Endothelial cell of umbilical vein (primary cell): ENCODE data around the gene PRR15L. TPM values are rescaled to one million over a fixed set of nuclear protein-coding genes. Genes with fewer than 3 reads are reported as not detected.

ENCODE experiments used
- BruUV-seq: library from RNA; stranded (reverse); fragments of 400-500 nt; replicated peaks from 2 replicates; lab custom pipeline; 2021; lab: Mats Ljungman, UMichigan
- CTCF ChIA-PET: fragments of 300-600, 350-600 bp; sonication (Branson Sonifier 250); formaldehyde crosslinking; loops from one replicate; lab custom pipeline; 2021; ENCODE audit warnings: antibody characterized with exemption, inconsistent platforms; lab: Charles Lee
- POLR2A ChIA-PET: fragments of 300-600, 350-600 bp; sonication (Branson Sonifier 250); formaldehyde crosslinking; loops from one replicate; lab custom pipeline; 2021; ENCODE audit warnings: antibody characterized with exemption, inconsistent platforms; lab: Charles Lee
- DNase-seq: peaks from one replicate; pipeline ENCODE4 v3.0.0-alpha.2; 2011; ENCODE audit warnings: low read depth, low spot score
- FAIRE-seq: peaks from 2 replicates; lab custom pipeline; 2011; peaks lifted over from hg19 to GRCh38; lab: Jason Lieb, UNC
- H2AFZ ChIP-seq: 2 replicates; pipeline ENCODE4 v1.6.0; 2012; ENCODE audit warnings: low read depth, low read length, control low read depth, inconsistent platforms
- H3K27ac ChIP-seq: 2 replicates; pipeline ENCODE4 v1.5.1; 2011; ENCODE audit warnings: low read depth, mild to moderate bottlenecking, control low read depth, low read length, moderate library complexity; ENCODE audit not compliant: insufficient read depth
- H3K27me3 ChIP-seq, 2 experiments: 2 replicates each; pipeline versions ENCODE4 v1.6.0 to v1.6.1; 2011; ENCODE audit warnings: low read length in 2 of 2, mixed read lengths in 1 of 2; ENCODE audit not compliant: control insufficient read depth in 2 of 2, insufficient read depth in 2 of 2
- H3K36me3 ChIP-seq, 2 experiments: 2 replicates in 1 of 2; 3 replicates in 1 of 2; pipeline ENCODE4 v1.5.1; 2011; ENCODE audit warnings: low read length in 2 of 2, mild to moderate bottlenecking in 1 of 2, moderate library complexity in 1 of 2; ENCODE audit not compliant: control insufficient read depth in 2 of 2, insufficient read depth in 2 of 2; ENCODE audit errors: extremely low read depth in 1 of 2
- H3K4me1 ChIP-seq: 3 replicates; pipeline ENCODE4 v1.5.1; 2011; ENCODE audit warnings: mild to moderate bottlenecking, low read length; ENCODE audit not compliant: control insufficient read depth, insufficient read depth; ENCODE audit errors: extremely low read depth
- H3K4me2 ChIP-seq: 2 replicates; pipeline ENCODE4 v1.6.1; 2011; ENCODE audit warnings: low read length, control low read depth, mixed read lengths; ENCODE audit not compliant: insufficient read depth
- H3K4me3 ChIP-seq, 3 experiments: fragments of 200-600 bp in 1 of 3; sonication (generic), shearing (Covaris generic) in 1 of 3; replicated peaks in 1 of 3; 2 replicates each; pipeline ENCODE4 v1.5.1; 2011 to 2016; ENCODE audit warnings: control low read depth in 3 of 3, low read length in 3 of 3, mild to moderate bottlenecking in 2 of 3, inconsistent platforms in 1 of 3, low read depth in 1 of 3, moderate library complexity in 1 of 3; ENCODE audit not compliant: insufficient read depth in 1 of 3
- H3K79me2 ChIP-seq: 2 replicates; pipeline ENCODE4 v1.6.0; 2012; ENCODE audit warnings: low read length, inconsistent platforms; ENCODE audit not compliant: control insufficient read depth, insufficient read depth
- H3K9ac ChIP-seq: replicated peaks from 2 replicates; pipeline ENCODE3; 2011; ENCODE audit warnings: low read length, control low read depth; ENCODE audit not compliant: insufficient read depth; ENCODE audit errors: extremely low read depth
- H3K9me1 ChIP-seq: replicated peaks from 3 replicates; pipeline ENCODE4 v1.6.0; 2011; ENCODE audit warnings: mild to moderate bottlenecking, low read length; ENCODE audit not compliant: control insufficient read depth, insufficient read depth; ENCODE audit errors: extremely low read depth
- H3K9me3 ChIP-seq: replicated peaks from 2 replicates; pipeline ENCODE4 v1.5.1; 2012; ENCODE audit warnings: low read length, inconsistent platforms; ENCODE audit not compliant: control insufficient read depth, insufficient read depth
- H4K20me1 ChIP-seq: replicated peaks from 2 replicates; pipeline ENCODE3; 2011; ENCODE audit warnings: mild to moderate bottlenecking, low read length; ENCODE audit not compliant: control insufficient read depth, insufficient read depth; ENCODE audit errors: extremely low read depth
- EZH2 ChIP-seq: IDR thresholded peaks from 2 replicates; pipeline ENCODE4 v1.6.1; 2012; ENCODE audit warnings: borderline replicate concordance, low read depth, mild to moderate bottlenecking, moderate library complexity, low read length, inconsistent platforms; ENCODE audit not compliant: severe bottlenecking
- FOS ChIP-seq: IDR thresholded peaks from 2 replicates; pipeline ENCODE4 v1.6.1; 2011; ENCODE audit warnings: mild to moderate bottlenecking, low read length, moderate library complexity, borderline replicate concordance; ENCODE audit not compliant: insufficient read depth
- GATA2 ChIP-seq: IDR thresholded peaks from 2 replicates; pipeline ENCODE4 v1.7.0; 2011; ENCODE audit warnings: low read depth, mild to moderate bottlenecking, moderate library complexity, mixed read lengths, low read length; ENCODE audit not compliant: insufficient read length, insufficient read depth
- JUN ChIP-seq: IDR thresholded peaks from 2 replicates; pipeline ENCODE4 v1.6.1; 2011; ENCODE audit warnings: borderline replicate concordance, low read depth; ENCODE audit not compliant: insufficient read length, insufficient read depth
- MYC ChIP-seq: IDR thresholded peaks from one replicate; pipeline ENCODE4 v1.6.1; 2011; ENCODE audit warnings: mild to moderate bottlenecking, low read depth, low read length
- POLR2A ChIP-seq: IDR thresholded peaks from 2 replicates; pipeline ENCODE4 v1.6.1; 2012; ENCODE audit warnings: low read depth, mild to moderate bottlenecking, control low read depth, low read length
- POLR2AphosphoS5 ChIP-seq: IDR thresholded peaks from 2 replicates; pipeline ENCODE4 v1.6.1; 2012; ENCODE audit warnings: low read depth, mild to moderate bottlenecking, control low read depth, low read length, moderate library complexity; ENCODE audit not compliant: insufficient read depth
- dilution Hi-C: fragments of 300-500 bp; cut with MboI; formaldehyde crosslinking; loops from one replicate; pipeline ENCODE4 v1.15.0; 2019; ENCODE audit warnings: low sequenced_read_pairs; ENCODE audit not compliant: extremely low pct_ligation_motif_present
- intact Hi-C: fragments of 100-400 bp; cut with micrococcal nuclease; formaldehyde crosslinking; loops from one replicate; pipeline ENCODE4 v1.10.0; 2022
- polyA plus RNA-seq, 4 experiments: library from polyadenylated mRNA; depleted of rRNA in 3 of 4; stranded (reverse) in 3 of 4; unstranded in 1 of 4; fragments of >200 nt; gene quantifications; 2 replicates each; pipeline versions ENCODE4 v1.2.1 to v1.2.3, GENCODE V29; 2011 to 2012; ENCODE audit warnings: missing spikeins in 1 of 4
- total RNA-seq: library from RNA; stranded (reverse); gene quantifications from 2 replicates; pipeline ENCODE4 v1.2.3, GENCODE V29; 2021
- TF ChIP-seq, protein P1 (sequence below), 2 donors: IDR thresholded peaks; 1 replicate in 1 of 2; 2 replicates in 1 of 2; pipeline ENCODE4 v1.5.1; 2011; ENCODE audit warnings: low read length in 2 of 2, mild to moderate bottlenecking in 2 of 2, moderate library complexity in 2 of 2, control low read depth in 1 of 2, inconsistent platforms in 1 of 2, low read depth in 1 of 2; ENCODE audit not compliant: insufficient read depth in 1 of 2; ENCODE audit errors: extremely low read depth in 1 of 2
- TF ChIP-seq, protein P2 (sequence below): IDR thresholded peaks from 2 replicates; pipeline ENCODE4 v1.6.1; 2011; ENCODE audit not compliant: insufficient read depth, insufficient read length

Gene PRR15L
- total and polyA plus RNA-seq, 2 donors (not counting 3 experiments of a cell fraction or from before 2014, with no cell fraction given): not detected

DNA sequence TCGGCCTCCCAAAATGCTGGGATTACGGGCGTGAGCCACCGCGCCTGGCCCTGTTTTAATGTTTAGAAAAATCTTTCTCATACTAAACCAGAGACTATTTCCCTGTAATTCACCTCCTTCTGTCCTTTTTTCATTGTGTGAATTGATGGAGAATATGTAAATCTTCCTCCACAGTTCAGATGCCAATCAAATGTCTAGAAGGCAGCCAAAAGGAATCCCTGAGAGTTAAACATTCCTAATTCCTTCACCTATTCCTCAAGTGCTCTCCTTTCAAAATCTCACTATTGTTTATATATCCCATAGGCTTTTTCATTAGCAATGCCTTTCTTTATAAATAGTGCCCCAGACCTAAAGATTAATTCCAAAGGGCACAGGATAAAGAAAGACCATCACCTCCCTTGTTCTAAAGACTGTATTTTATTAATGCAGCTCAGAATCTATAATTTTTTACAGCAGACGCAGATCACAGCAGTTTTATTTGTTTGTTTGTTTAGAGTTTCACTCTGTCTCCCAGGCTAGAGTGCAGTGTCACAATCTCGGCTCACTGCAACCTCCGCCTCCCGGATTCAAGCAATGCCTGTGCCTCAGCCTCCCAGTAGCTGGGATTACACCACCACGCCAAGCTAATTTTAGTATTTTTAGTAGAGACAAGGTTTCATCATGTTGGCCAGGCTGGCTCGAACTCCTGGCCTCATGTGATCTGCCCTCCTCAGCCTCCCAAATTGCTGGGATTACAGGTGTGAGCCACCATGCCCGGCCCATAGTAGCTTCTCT, 49.4 kb upstream of the PRR15L start:
- ChIA-PET POLR2A (interaction anchor here (0.7 kb wide), 1 partner anchor 15 kb away, joined by 3 read pairs; no protein-coding TSS in a partner anchor), CTCF (interaction anchor here (1.0 kb wide), 1 partner anchor 9 kb away, joined by 3 read pairs; no protein-coding TSS in a partner anchor)
- Histone ChIP-seq H3K27me3 (peaks cover 0 to 2% of the 10 kb centered on the region in 2 experiments), H2AFZ (no peak overlapping the region), H3K9me3 (no peaks in the 10 kb centered on the region), H3K4me3 (no peak overlapping the region), H4K20me1 (no peaks in the 10 kb centered on the region), H3K36me3 (no peaks in the 10 kb centered on the region), H3K9me1 (no peaks in the 10 kb centered on the region), H3K4me2 (no peak overlapping the region), H3K27ac (no peak overlapping the region), H3K79me2 (no peaks in the 10 kb centered on the region), H3K4me1 (peaks cover 32% of the 10 kb centered on the region), H3K9ac (no peak overlapping the region)
- dilution Hi-C loops: no loop called here
- TF ChIP-seq, protein P1, sequence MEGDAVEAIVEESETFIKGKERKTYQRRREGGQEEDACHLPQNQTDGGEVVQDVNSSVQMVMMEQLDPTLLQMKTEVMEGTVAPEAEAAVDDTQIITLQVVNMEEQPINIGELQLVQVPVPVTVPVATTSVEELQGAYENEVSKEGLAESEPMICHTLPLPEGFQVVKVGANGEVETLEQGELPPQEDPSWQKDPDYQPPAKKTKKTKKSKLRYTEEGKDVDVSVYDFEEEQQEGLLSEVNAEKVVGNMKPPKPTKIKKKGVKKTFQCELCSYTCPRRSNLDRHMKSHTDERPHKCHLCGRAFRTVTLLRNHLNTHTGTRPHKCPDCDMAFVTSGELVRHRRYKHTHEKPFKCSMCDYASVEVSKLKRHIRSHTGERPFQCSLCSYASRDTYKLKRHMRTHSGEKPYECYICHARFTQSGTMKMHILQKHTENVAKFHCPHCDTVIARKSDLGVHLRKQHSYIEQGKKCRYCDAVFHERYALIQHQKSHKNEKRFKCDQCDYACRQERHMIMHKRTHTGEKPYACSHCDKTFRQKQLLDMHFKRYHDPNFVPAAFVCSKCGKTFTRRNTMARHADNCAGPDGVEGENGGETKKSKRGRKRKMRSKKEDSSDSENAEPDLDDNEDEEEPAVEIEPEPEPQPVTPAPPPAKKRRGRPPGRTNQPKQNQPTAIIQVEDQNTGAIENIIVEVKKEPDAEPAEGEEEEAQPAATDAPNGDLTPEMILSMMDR (IDR thresholded peaks at IDR 0.05; ENCODE audit: extremely low read depth in 1 of 2, insufficient read depth in 1 of 2, low read depth in 1 of 2, low read length in 2 of 2): no peak
- no peak for TF ChIP-seq POLR2AphosphoS5
- TF ChIP-seq MYC: no peak
- TF ChIP-seq, protein P2, sequence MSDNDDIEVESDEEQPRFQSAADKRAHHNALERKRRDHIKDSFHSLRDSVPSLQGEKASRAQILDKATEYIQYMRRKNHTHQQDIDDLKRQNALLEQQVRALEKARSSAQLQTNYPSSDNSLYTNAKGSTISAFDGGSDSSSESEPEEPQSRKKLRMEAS: no peak
- no peak for TF ChIP-seq POLR2A
- TF ChIP-seq JUN: no peak
- no peak for TF ChIP-seq GATA2
- no peak for TF ChIP-seq EZH2
- no peak for TF ChIP-seq FOS
- no TSS peak for BruUV-seq
- intact Hi-C loops: no loop called here
- FAIRE-seq (no peak), DNase-seq (no peak)
